Measurements from ENCODE around the gene TEDC1. TPM values are rescaled to one million over a fixed set of nuclear protein-coding genes. Genes with fewer than 3 reads are reported as not detected.

TEDC1 gene
- total RNA-seq, 1 donor from 2014 or later: 5.1 TPM

DNA sequence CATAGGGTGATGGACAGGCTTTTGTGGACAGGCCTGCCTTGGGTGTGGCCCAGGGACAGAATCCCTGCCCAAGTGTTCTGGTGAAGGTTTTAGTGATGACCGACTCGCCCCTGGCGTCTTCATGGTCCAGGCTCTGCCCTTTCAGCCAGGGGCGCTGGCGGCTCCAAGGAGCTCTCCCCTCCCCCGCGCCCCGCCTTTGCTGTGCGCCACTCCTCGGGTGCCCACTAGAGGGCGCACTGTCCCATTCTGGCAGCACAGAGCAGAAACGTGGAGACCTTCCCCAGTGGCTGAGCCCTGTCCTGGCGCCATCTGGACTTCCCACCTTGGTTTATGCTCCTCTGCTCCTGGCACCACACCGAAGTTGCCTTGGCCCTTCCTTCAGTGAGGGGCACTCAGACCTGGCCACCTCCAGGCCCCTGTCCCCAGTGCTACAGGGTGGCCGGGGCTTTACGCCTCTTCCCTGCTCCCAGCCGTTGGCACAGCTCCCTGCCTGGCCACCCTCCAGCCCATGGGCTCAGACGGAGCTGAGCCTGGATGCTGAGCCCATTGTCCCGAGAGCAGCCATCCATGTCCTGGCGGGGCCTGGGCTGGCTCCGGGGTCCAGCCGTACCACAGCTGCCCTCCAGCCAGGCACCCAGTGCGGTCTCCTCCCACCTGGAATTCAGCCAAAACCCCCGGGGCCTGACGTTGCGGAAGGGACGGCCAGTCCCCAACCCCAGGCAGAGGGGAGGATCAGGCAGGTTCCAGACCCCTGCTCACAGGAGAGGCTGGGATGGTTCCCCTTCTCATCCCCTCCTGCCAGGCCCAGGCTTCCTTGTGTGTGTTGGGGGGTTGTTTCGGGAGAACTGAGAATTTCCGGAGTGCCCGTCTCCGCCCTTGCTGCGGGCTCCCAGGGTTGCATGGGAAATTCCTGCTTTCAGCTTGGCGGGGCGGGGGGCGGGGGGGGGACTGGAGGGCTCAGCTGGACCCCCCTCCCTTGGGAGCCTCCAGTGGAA lies 9.9 kb upstream of the TEDC1 start:
- DNase-seq (peak; percentile 94), ATAC-seq (peak; percentile 71)
- intact Hi-C loops (cut with micrococcal nuclease): no loop called here

DNA sequence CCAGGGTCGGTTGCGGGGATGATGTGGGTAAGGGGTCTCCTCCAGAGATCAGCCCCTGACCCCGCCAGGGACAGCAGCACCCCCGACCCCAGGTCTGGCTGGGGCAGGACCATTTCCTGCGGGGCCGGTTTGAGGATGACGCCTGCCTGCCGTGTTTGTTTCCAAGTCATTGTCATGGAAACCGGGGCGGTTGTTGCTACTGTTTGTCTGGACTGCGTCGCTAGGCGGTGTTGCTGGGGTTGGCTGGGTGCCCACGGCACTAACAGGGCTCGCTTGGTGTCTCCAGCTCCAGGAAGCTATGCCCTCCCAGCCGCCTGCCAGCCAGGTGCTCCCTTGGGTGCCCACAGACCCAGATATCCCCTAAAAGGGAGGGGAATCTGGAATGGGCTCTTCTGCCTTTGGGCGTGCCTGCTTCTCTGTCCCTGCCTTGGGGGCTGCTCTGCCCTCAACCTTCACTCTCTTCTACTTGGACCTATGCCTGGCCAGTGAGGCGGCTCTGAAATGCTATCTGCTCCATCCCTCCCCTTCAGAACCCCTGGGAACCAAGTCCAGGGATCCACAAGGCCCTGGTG lies 9.1 kb upstream of the TEDC1 start:
- ATAC-seq: peak; percentile 50
- intact Hi-C loops (cut with micrococcal nuclease): no loop called here
- DNase-seq: peak; percentile 95

GRCh38 chr14:105482486-105483110 lies 8.4 kb upstream of the TEDC1 start:
- DNase-seq: peak; percentile 38
- intact Hi-C loops (cut with micrococcal nuclease): no loop called here
- ATAC-seq: no peak

DNA sequence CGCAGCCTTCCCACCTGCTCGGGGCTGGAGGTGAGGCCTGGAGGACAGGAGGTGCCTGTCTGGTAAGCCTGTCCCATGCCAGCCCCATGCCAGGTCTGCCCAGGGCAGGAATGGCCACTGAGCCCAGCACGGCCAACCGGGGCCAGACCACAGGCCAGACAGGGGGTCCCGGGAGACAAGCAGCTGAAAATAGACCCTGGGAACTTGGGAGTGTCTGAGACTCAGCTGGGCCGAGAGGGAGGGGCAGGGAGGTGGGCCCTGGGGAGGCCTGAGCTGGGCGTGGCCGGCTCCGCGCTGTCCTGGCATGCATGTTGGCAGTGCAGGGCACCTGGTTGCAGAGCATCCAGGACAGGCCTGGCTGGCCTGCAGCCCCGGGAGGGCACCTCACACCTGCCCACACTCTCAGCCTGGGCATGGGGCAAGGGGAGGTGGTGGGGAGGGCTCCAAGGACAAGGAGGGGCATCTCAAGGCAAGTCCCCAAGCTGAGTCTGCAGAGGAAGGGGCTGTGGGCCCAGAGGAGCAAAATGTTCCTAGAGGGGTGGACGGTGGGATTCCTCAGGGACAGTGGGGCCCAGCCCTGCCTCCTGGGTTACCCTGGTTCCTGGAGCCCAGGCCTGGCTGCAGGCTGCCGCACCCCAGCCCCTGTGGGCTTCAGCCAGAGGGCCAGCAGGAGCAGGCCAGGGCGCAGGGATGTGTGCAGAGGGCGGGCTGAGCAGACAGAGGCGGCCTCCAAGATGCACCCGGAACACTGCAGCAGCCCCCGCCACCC lies 7.6 kb upstream of the TEDC1 start:
- intact Hi-C loops (cut with micrococcal nuclease): no loop called here
- DNase-seq: peak; percentile 53
- no peak for ATAC-seq

DNA sequence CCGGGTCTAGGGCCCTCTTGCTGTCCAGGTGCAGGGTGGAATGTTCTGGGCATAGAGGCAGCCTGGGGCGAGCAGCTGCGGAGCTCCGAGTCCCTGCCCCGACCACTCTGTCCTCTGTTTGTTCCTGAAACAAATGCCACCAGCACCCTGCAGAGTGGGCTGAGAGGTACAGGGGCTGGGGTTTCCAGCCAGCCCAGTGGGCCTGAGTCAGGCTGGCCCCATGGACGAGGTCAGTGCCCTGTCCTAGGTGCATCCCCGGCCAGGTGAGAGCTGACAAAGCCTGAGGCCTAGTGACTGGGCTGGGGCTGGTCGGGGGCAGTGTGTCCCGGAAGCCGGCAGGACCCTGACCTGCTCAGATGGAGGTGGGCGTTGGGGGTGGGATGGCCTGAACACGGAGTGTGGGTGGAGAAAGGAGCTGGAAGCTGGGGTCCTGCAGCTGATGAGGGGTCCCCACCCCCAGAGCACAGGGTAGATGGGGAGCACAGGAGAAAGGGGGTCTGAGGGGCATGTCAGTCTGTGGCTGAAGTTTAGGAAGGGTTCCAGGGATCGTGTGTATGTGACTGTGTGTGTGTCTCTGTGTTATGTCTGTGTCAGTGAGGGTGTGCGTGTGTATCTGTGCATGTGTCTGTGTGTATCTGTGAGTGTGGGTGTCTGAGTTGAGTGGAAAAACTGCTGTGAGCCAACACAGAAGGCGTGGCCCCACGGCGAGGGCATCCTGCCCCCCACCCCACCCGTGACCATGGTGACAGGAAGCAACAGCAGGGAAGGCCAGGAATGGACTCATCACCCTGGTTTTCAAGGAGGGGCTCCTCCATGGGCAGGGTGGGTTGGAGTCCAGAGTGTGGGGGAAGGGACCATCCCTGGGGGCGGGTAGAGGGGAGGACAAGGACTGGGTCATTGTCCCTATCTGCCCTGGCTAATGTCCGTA lies 6.7 kb upstream of the TEDC1 start:
- intact Hi-C loops (cut with micrococcal nuclease): no loop called here
- peak; percentile 69 for DNase-seq
- ATAC-seq: no peak

GRCh38 chr14:105484997-105485393 lies 6.1 kb upstream of the TEDC1 start:
- peak; percentile 38 for DNase-seq
- intact Hi-C loops (cut with micrococcal nuclease): no loop called here
- ATAC-seq: no peak

DNA sequence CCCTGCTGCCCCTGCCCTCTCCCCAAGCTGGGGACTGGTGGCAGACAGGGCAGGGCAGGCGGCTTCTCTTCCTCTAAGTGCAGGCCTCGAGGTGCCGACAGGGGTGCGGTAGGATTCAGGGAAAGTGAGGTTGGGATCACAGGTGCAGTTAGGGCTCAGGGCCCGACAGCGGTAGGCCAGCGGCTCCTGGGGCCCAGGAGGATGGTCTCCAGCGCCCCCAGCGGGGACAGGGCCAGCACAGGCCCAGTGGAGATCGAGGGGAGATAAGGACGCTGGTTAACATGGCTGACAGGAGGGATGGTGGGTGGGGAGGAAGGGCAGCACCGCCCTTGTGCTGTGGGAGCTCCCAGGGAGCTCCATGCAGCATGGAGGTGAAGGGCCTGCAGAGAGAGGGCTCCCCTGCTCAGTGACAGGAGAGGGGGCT lies 5.3 kb upstream of the TEDC1 start:
- DNase-seq: peak; percentile 61
- intact Hi-C loops (cut with micrococcal nuclease): no loop called here

DNA sequence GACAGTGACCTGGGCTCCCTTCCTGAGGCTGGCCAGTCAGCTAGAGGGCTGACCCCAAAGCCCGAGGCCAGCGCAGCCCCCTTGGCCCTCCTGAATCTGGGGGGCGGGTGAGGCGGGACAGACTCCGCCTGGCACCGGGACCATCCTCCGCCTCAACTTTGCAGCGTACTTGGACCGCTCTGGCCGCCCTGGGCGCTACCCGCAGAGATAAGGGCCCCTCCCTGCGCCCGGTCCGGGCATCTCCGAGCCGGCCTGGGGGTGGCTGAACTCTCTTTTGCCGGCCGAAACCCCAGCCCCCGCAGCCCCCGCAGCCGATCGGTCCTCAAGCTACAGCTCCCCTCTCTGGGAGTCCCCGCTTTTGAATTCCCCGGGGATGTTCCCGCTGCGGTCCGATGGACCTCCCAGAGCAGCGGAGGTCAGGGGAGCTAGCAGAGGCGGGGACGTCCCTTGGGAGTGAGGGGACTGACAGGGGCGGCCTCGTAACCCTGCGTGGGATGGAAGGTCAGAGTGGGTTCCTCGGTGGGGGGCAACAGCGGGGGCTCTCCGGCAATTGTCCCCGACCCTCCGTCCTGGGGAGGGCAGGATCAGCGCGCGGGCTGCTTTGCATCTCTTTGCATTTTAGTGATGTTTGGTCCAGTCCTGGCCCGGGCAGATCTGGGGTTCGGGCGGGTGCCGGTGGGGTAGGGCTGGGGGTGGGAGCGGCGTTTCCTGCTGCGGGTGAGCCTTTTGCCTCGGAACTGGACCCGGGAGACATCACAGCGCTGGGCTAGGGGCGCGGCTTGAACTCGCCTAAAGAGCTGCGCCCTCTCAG lies 4.7 kb upstream of the TEDC1 start, which contains the start of gene CRIP1:
Gene CRIP1 (plus strand): TSS at position 724 of the 811 bp plus-strand sequence. CDS start 374 bp downstream, outside the sequence.
- DNase-seq (peak; percentile 51), ATAC-seq (no peak)
- intact Hi-C loops (cut with micrococcal nuclease): no loop called here

More for the DNA sequence above, 5.3 kb upstream of the TEDC1 start:
- ATAC-seq: no peak

- intact Hi-C loops (cut with micrococcal nuclease): no loop called here
- DNase-seq (peak; percentile 90), ATAC-seq (peak; percentile 1)
These were observed 4.0 kb upstream of the TEDC1 start for GRCh38 chr14:105486974-105487448.

- ATAC-seq (no peak), DNase-seq (peak; percentile 77)
- intact Hi-C loops (cut with micrococcal nuclease): no loop called here
These were observed 3.5 kb upstream of the TEDC1 start for GRCh38 chr14:105487449-105487985.

DNA sequence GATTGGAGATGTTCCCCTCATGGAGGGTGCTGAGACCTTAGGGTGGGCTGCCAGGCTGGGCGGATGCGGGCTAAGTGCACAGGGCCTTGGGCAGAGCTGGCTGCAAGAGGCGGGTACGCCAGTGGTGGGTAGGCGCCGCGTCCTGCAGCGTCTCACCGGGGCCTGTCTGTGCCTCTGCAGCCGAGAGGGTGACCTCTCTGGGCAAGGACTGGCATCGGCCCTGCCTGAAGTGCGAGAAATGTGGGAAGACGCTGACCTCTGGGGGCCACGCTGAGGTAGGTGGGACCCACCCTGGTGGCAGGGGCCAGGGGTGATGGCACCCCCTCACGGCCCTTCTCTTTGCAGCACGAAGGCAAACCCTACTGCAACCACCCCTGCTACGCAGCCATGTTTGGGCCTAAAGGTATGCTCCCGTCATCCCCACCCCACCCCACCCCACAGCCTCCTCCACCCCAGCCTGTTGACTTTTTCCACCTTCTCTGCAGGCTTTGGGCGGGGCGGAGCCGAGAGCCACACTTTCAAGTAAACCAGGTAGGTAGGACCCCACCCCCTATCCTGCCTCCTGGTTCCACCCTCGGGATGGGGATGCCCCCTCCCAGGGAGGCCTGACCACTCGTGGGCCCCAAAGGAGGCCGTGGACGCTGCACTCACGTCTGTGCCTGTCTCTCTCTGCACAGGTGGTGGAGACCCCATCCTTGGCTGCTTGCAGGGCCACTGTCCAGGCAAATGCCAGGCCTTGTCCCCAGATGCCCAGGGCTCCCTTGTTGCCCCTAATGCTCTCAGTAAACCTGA lies 2.9 kb upstream of the TEDC1 start:
- no peak for ATAC-seq
- DNase-seq: peak; percentile 52
- intact Hi-C loops (cut with micrococcal nuclease): no loop called here

- ATAC-seq: no peak
- DNase-seq: no peak
- intact Hi-C loops (cut with micrococcal nuclease): no loop called here
These were observed 2.1 kb upstream of the TEDC1 start for GRCh38 chr14:105488781-105489541.

GRCh38 chr14:105489542-105490266 lies 1.3 kb upstream of the TEDC1 start:
- ATAC-seq (peak; percentile 35), DNase-seq (peak; percentile 87)
- intact Hi-C loops (cut with micrococcal nuclease): no loop called here

GRCh38 chr14:105490267-105490571 lies 827 bp upstream of the TEDC1 start:
- intact Hi-C loops (cut with micrococcal nuclease): no loop called here
- no peak for ATAC-seq
- peak; percentile 72 for DNase-seq
